Measurements from ENCODE around the gene NCCRP1. TPM values are rescaled to one million over a fixed set of nuclear protein-coding genes. Genes with fewer than 3 reads are reported as not detected.

The NCCRP1 gene
- total RNA-seq, 1 experiment from 2014 or later = not detected

- Mint-ChIP-seq H3K27ac (ENCODE audit: low read depth, unreplicated experiment) (no peak overlapping the region), H3K27me3 (ENCODE audit: insufficient read depth, unreplicated experiment) (no peaks in the 10 kb centered on the region), H3K4me1 (ENCODE audit: insufficient read depth, unreplicated experiment) (peaks cover 35% of the 10 kb centered on the region), H3K9me3 (ENCODE audit: unreplicated experiment) (no peaks in the 10 kb centered on the region), H3K36me3 (ENCODE audit: insufficient read depth, unreplicated experiment) (no peaks in the 10 kb centered on the region), H3K4me3 (ENCODE audit: unreplicated experiment) (no peak overlapping the region)
- intact Hi-C loops (cut with micrococcal nuclease) = no loop called here
- TF ChIP-seq CTCF (IDR thresholded peaks at IDR 0.05; ENCODE audit: unreplicated experiment) = no peak
- no TSS peak for BruUV-seq (replicated peaks)
- no peak for DNase-seq (ENCODE audit: unreplicated experiment)
- ChIA-PET CTCF (interaction anchor here (0.6 kb wide), 2 partner anchors 625 to 1131 kb away, joined by 3 to 4 read pairs; no protein-coding TSS in a partner anchor), POLR2A (no interaction called here)
These were observed 41.6 kb upstream of the NCCRP1 start for GRCh38 chr19:39155114-39155700.

- no TSS peak for BruUV-seq (replicated peaks)
- CTCF ChIA-PET = interaction anchor here (0.6 kb wide), 1 partner anchor 625 kb away, joined by 4 read pairs; no protein-coding TSS in a partner anchor
- intact Hi-C loops (cut with micrococcal nuclease) = no loop called here
- POLR2A ChIA-PET = no interaction called here
- no peak for TF ChIP-seq CTCF (IDR thresholded peaks at IDR 0.05; ENCODE audit: unreplicated experiment)
- Mint-ChIP-seq H3K27ac (ENCODE audit: low read depth, unreplicated experiment) (no peak overlapping the region), H3K4me1 (ENCODE audit: insufficient read depth, unreplicated experiment) (peaks cover 41% of the 10 kb centered on the region), H3K27me3 (ENCODE audit: insufficient read depth, unreplicated experiment) (no peaks in the 10 kb centered on the region), H3K36me3 (ENCODE audit: insufficient read depth, unreplicated experiment) (no peaks in the 10 kb centered on the region), H3K4me3 (ENCODE audit: unreplicated experiment) (no peak overlapping the region), H3K9me3 (ENCODE audit: unreplicated experiment) (no peaks in the 10 kb centered on the region)
- DNase-seq (ENCODE audit: unreplicated experiment) = no peak
These were observed 41.0 kb upstream of the NCCRP1 start for GRCh38 chr19:39155741-39156140.

GRCh38 chr19:39156326-39157230, 40.2 kb upstream of the NCCRP1 start:
- DNase-seq (ENCODE audit: unreplicated experiment) = peak; percentile 18

More at GRCh38 chr19:39156326-39157230, 40.2 kb upstream of the NCCRP1 start:
- ChIA-PET POLR2A (no interaction called here), CTCF (no interaction called here)
- intact Hi-C loops (cut with micrococcal nuclease) = no loop called here
- no peaks in the 10 kb centered on the region for H3K9me3 Mint-ChIP-seq (ENCODE audit: unreplicated experiment)
- no peaks in the 10 kb centered on the region for H3K36me3 Mint-ChIP-seq (ENCODE audit: insufficient read depth, unreplicated experiment)
- no peak for TF ChIP-seq CTCF (IDR thresholded peaks at IDR 0.05; ENCODE audit: unreplicated experiment)
- H3K4me1 Mint-ChIP-seq (ENCODE audit: insufficient read depth, unreplicated experiment) = peaks cover 48% of the 10 kb centered on the region
- no peaks in the 10 kb centered on the region for H3K27me3 Mint-ChIP-seq (ENCODE audit: insufficient read depth, unreplicated experiment)
- no TSS peak for BruUV-seq (replicated peaks)
- H3K4me3 Mint-ChIP-seq (ENCODE audit: unreplicated experiment) = peak overlapping the region; percentile 23
- H3K27ac Mint-ChIP-seq (ENCODE audit: low read depth, unreplicated experiment) = no peak overlapping the region
